NCI-H82 (cell line): ENCODE results near the gene SPSB4.

ENCODE experiments used
- DNase-seq: peaks from one replicate; lab custom pipeline; 2025; lab: John Stamatoyannopoulos, UW

SPSB4 gene

GRCh38 chr3:141055136-141055535 lies 4.0 kb downstream of the SPSB4 start:
- no peak for DNase-seq

DNA sequence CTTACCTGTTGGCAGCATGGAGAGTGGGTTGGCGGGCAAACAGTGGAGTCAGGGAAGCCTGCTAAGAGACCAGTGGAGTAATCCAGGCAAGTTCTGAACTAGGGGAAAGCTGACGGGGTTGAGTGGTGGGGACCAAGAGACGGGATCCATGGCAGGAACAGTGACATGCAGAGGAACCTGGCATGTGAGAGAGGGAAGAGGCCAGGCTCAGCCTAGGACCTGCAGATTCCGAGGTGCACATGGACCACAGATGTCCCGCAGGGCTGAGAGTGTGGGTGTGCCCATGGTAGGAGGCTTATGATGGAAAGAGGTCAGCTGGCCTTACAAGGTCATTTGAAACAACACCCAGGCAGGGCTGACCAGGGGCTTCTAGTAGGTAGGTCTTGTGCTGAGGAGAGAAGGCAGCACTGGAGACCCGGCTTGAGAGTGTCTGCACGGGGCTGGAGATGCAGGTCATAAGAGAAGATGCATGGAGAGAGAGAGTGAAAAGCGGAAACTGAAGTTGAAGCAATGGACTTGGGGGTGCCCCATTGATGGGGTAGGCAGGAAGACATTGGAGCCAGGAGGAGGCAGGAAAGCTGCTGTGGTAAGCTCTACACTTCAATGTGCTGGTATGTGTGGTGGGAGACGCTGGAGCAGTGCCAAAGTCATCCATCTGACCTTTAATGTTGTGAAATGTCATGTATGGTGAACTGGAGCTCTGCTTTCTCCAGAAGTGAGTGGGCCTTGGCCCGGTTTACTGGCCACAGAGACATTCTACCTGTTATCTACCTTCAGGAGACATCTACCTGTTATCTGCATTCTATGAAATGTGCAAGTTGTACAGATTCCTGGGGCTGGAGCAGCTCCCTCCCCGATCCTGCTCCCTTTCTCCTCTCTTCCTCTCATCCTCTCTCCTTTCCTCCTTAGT lies 4.6 kb downstream of the SPSB4 start:
- no peak for DNase-seq

GRCh38 chr3:141056751-141057171 lies 5.6 kb downstream of the SPSB4 start:
- DNase-seq = peak; percentile 92

GRCh38 chr3:141057436-141057835 lies 6.3 kb downstream of the SPSB4 start:
- peak; percentile 70 for DNase-seq

DNA sequence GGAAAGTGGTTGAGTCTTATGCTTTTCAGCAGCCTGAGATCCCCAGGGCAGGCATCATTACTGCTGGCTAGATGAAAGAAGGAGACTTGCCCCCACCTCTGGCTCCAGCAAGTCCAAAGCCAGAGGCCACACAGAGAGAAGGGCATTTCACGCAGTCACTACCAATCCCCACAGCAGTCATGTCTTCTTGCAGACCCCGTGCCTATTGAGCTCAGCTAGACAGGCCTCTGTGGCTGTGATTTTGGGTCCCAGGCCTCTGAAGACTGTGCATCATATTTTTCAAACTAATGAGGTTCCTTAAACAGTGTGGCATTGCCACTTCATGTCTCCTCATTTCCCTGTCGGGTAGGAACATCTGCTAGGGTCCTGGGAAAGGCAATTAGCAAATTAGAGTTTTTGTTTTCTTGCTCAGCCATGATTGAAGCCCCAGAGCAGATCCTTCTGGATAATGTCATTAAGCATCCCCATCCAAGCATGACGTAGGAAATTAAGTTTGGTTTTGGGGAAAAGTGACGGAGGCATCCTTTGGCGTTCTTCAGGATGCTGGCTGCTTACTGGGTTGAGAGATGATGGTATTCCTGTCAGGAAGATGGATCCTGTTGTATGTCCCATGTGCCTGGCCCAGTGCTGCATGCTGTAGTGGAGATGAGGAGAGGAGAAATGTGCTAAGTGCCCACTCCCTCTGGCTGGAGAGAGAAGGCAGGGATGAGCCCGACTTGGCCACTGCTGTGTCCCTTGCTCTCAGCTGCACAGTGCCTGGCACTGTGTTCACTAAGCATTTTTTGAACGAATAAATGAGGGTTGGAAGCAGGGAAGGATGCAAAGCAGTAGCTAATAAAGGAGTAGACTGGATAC lies 7.0 kb downstream of the SPSB4 start:
- DNase-seq = peak; percentile 92

DNA sequence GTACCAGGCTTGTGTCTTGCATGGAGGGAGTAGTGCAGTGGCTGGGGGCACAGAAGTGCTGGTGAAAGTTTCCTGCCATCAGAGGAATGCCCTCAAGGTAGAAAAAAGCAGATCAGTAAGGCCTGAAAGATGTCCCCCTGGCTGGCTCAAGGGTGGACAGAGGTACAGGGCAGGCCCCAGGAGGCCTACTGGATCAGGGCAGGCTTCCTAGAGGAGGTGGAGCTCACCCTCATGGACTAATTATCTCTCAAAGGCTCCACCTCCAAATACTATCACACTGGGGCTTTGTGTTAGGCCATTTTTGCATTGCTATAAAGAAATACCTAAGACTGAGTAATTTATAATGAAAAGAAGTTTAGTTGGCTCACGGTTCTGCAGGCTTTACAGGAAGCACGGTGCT lies 7.8 kb downstream of the SPSB4 start:
- DNase-seq = no peak

DNA sequence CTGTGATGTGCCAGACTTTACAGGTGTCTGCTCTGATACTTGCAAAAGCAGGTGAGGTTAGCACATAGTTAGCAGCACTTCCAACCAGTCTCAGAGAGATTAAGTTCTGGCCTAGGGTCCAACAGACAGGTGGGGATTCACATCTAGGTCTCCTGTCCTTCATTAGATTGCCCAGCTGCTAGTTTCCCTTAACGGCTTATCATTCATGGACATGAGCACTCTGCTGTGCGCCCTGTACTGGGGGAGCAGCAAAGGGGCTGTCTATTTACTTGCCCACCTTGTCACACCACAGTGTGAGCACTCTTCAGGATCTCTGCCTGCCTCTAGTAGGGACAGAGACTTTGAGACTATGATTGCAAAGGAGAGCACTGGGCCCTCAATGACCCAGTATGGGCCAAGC lies 8.7 kb downstream of the SPSB4 start:
- no peak for DNase-seq

DNA sequence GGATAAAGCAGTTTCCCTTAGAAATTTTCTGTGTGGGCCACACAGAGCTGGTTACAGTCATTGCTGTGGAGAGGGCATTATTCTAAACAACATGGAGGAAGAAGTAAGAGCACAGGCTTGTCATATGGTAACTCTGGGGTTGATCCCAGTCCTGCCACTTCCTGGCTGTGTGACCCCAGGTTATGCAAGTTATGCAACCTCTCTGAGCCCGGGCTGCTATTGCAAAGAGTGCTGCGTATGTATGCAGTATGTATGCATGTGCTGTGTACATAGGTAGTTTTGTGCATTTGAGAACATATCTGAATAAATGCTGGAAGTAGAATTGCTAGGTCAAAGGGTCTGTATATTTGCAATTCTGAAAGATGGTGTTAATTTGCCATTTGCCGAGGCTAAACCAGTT lies 9.2 kb downstream of the SPSB4 start:
- DNase-seq = no peak

- DNase-seq = no peak
Measured at GRCh38 chr3:141063831-141064230, 12.7 kb downstream of the SPSB4 start.

GRCh38 chr3:141064255-141064926 lies 13.2 kb downstream of the SPSB4 start:
- no peak for DNase-seq

GRCh38 chr3:141065258-141065657 lies 14.1 kb downstream of the SPSB4 start:
- DNase-seq = no peak

GRCh38 chr3:141065841-141066805 lies 15.0 kb downstream of the SPSB4 start:
- DNase-seq = no peak

DNA sequence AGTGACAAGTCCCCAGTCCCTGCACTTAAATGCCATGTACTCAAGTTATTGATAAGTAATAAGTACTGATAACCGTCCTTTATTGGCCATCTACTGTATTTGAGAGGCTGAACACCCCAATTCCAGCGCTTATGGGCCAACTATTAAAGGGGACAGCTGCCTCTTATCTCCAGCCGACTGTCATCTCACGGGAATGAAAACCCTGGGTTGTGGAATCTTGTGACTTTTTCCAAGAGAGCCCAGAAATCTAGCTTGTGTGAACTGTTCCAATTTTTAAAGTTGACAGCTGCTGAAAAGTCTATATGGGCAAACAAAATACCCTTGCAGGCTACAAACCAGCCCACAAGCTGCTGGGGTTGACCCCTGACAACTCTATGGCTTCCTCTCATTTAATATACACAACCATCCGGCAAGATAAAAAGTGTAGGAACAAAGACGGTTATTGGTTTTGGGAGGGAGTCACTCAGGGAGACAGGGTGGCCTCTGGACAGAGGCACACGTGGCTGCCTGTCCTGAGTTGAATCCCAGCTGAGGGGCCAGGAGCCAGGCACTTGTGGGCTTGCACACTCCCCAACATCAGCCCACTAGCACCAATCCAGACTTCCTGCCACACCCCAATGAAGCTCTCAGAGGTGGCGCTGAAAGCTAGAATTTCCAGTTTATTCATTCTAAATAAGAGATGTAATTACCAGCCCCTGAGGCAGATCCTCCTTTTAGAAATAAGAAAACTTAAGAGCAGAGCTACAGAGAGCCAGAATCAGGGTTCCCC lies 16.2 kb downstream of the SPSB4 start:
- DNase-seq = no peak

DNA sequence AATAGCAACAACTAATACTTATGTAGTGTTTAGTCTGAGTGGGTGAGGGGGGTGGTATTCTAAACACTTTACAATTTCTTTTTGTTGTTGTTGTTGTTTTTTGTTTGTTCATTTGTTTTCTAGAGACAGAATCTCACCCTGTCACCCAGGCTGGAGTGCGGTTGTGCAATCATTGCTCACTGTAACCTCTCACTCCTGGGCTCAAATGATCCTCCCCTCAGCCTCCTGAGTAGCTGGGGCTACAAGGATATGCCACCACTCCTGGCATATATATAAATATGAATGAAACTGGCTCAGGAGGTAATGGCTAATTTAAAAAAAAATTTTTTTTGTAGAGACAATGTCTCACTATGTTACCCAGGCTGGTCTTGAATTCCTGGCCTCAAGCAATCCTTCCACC lies 19.1 kb downstream of the SPSB4 start:
- no peak for DNase-seq

DNA sequence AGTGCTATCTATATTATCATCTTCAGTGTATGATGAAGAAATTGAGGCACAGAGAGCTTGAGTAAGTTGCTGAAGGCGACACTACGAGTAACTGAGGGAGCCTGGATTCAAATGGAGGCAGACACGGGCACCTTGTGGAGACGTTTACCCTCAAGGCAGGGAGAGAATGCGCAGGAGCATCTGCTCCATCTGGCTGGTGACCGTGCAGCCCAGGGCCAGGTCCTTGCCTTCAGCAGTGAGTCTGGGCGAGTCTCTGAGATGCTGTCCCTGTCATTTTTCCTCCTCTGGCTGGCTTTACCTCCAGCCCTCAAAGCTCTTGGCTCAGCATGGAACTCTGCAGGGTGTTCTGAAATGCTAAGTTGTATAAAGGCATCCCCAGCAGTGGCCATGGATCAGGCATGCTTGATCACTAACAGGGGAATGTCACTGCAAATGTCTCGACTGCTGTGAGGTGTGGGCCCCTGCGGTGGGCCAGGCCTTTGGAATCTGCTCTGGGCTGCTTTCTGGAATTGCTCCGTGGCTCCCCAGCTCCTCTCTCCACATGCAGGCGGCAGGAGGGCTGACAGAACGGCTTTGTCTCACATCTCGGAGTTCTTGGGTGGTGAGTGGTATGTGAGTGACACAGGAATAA lies 19.7 kb downstream of the SPSB4 start:
- no peak for DNase-seq

DNA sequence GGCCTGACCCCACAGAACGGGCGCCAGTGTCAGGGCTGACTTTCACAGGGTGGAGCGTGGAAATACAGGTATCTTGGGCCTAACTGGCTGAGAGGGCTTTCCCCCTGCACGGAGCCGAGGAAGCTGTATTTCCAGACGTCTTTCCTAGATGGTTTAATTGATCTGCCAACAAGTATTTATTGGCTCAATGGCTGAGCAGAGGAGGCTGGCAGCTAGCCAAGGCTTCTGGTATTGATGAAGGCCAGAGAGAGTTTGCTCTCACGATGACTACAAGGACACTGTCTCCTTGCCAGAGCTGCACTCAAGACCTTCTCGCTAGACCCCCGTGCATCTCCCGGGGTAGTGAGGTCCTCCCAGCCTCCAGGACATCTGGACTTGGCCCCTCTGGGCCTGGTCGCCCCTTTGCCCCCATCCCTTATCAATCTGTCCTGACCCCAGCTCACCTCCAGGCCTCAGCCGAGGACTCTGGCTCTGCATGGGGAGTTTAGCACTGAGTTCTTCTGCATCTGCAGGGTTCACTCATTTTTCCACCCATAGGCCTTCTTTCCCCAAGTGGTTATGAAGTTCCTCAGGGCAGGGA lies 20.6 kb downstream of the SPSB4 start:
- DNase-seq = peak; percentile 31

GRCh38 chr3:141072950-141073349 lies 21.8 kb downstream of the SPSB4 start:
- DNase-seq = no peak

GRCh38 chr3:141073580-141073979 lies 22.4 kb downstream of the SPSB4 start:
- no peak for DNase-seq

GRCh38 chr3:141074529-141074928 lies 23.4 kb downstream of the SPSB4 start:
- no peak for DNase-seq
